GM18498 (cell line): Measurements from ENCODE around the gene SUCLG2.
"Not testable (repeated sequence)": the region's sequence is repeated elsewhere in the genome, so short reads cannot be mapped to it uniquely, and the experiment has no call there.

Experiments
- ATAC-seq: cut with Tn5 transposase; IDR thresholded peaks from one replicate; pipeline ENCODE4 v1.9.1; 2021; ENCODE audit warnings: mild to moderate bottlenecking, moderate library complexity; ENCODE audit not compliant: unreplicated experiment

Gene SUCLG2

GRCh38 chr3:67614195-67614594, 40.2 kb downstream of the SUCLG2 start:
- no peak for ATAC-seq

GRCh38 chr3:67610458-67610857, 44.0 kb downstream of the SUCLG2 start:
- ATAC-seq: no peak

- ATAC-seq: no peak
These were observed 44.7 kb downstream of the SUCLG2 start for GRCh38 chr3:67609709-67610108.

- ATAC-seq: no peak
These were observed 46.4 kb downstream of the SUCLG2 start for GRCh38 chr3:67608034-67608433.

- no peak for ATAC-seq
These were observed 49.0 kb downstream of the SUCLG2 start for GRCh38 chr3:67605377-67605776.

- ATAC-seq: no peak
These were observed 51.6 kb downstream of the SUCLG2 start for GRCh38 chr3:67602816-67603215.

GRCh38 chr3:67601919-67602608, 52.3 kb downstream of the SUCLG2 start:
- ATAC-seq: no peak

- ATAC-seq: no peak
These were observed 53.0 kb downstream of the SUCLG2 start for GRCh38 chr3:67601385-67601784.

- no peak for ATAC-seq
These were observed 54.6 kb downstream of the SUCLG2 start for GRCh38 chr3:67599821-67600220.

GRCh38 chr3:67598814-67599556, 55.4 kb downstream of the SUCLG2 start:
- no peak for ATAC-seq

- ATAC-seq: no peak
These were observed 59.0 kb downstream of the SUCLG2 start for GRCh38 chr3:67595424-67595823.

- no peak for ATAC-seq
These were observed 60.6 kb downstream of the SUCLG2 start for GRCh38 chr3:67593761-67594234.

- no peak for ATAC-seq
These were observed 62.4 kb downstream of the SUCLG2 start for GRCh38 chr3:67592057-67592456.

- no peak for ATAC-seq
These were observed 66.6 kb downstream of the SUCLG2 start for GRCh38 chr3:67587811-67588210.

- ATAC-seq: no peak
These were observed 67.1 kb downstream of the SUCLG2 start for GRCh38 chr3:67587301-67587700.

- ATAC-seq: not testable (repeated sequence)
These were observed 69.8 kb downstream of the SUCLG2 start for GRCh38 chr3:67584608-67585007.

GRCh38 chr3:67580430-67581000, 73.9 kb downstream of the SUCLG2 start:
- ATAC-seq: no peak

- no peak for ATAC-seq
These were observed 76.0 kb downstream of the SUCLG2 start for GRCh38 chr3:67578416-67578815.

- no peak for ATAC-seq
These were observed 78.0 kb downstream of the SUCLG2 start for GRCh38 chr3:67576441-67576840.

GRCh38 chr3:67569324-67569723, 85.1 kb downstream of the SUCLG2 start:
- no peak for ATAC-seq

GRCh38 chr3:67567893-67568292, 86.5 kb downstream of the SUCLG2 start:
- no peak for ATAC-seq

GRCh38 chr3:67564973-67565372, 89.4 kb downstream of the SUCLG2 start:
- no peak for ATAC-seq
